ENCODE data around the gene FAM81A.
"Not testable (repeated sequence)": the region's sequence is repeated elsewhere in the genome, so short reads cannot be mapped to it uniquely, and the experiment has no call there.

FAM81A gene

DNA sequence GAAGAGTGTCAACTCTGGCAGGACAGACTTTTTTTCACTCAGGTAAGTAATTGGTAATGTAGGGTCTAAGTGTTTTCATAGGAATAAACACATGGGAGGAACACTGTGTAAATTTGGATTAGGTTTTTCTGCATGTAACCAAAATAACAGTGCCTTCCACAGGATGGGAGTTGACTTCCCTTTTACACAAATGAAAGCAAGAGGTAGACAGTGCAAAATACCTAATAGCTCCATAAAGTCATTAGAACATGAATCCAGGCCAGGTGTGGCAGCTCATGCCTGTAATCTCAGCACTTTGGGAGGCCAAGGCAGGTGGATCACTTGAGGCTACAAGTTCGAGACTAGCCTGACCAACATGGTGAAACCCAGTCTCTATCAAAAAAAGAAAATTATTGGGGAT lies 39.8 kb upstream of the FAM81A start:
- H3K4me3 ChIP-seq (replicated peaks; ENCODE audit: insufficient read depth, low read length), result no peak overlapping the region
- H3K27me3 ChIP-seq (ENCODE audit: insufficient read depth, poor library complexity, severe bottlenecking), result no peaks in the 10 kb centered on the region
- TF ChIP-seq SPI1 (IDR thresholded peaks at IDR 0.05; ENCODE audit: borderline replicate concordance, low read depth) (no peak), GABPA (IDR thresholded peaks at IDR 0.05; ENCODE audit: low read depth) (no peak), POLR2AphosphoS5 (IDR thresholded peaks at IDR 0.05; ENCODE audit: low read depth) (no peak)
- TF ChIP-seq, protein P1, sequence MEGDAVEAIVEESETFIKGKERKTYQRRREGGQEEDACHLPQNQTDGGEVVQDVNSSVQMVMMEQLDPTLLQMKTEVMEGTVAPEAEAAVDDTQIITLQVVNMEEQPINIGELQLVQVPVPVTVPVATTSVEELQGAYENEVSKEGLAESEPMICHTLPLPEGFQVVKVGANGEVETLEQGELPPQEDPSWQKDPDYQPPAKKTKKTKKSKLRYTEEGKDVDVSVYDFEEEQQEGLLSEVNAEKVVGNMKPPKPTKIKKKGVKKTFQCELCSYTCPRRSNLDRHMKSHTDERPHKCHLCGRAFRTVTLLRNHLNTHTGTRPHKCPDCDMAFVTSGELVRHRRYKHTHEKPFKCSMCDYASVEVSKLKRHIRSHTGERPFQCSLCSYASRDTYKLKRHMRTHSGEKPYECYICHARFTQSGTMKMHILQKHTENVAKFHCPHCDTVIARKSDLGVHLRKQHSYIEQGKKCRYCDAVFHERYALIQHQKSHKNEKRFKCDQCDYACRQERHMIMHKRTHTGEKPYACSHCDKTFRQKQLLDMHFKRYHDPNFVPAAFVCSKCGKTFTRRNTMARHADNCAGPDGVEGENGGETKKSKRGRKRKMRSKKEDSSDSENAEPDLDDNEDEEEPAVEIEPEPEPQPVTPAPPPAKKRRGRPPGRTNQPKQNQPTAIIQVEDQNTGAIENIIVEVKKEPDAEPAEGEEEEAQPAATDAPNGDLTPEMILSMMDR (IDR thresholded peaks at IDR 0.05; ENCODE audit: insufficient read depth, low read length), result no peak
- TF ChIP-seq, protein P2, sequence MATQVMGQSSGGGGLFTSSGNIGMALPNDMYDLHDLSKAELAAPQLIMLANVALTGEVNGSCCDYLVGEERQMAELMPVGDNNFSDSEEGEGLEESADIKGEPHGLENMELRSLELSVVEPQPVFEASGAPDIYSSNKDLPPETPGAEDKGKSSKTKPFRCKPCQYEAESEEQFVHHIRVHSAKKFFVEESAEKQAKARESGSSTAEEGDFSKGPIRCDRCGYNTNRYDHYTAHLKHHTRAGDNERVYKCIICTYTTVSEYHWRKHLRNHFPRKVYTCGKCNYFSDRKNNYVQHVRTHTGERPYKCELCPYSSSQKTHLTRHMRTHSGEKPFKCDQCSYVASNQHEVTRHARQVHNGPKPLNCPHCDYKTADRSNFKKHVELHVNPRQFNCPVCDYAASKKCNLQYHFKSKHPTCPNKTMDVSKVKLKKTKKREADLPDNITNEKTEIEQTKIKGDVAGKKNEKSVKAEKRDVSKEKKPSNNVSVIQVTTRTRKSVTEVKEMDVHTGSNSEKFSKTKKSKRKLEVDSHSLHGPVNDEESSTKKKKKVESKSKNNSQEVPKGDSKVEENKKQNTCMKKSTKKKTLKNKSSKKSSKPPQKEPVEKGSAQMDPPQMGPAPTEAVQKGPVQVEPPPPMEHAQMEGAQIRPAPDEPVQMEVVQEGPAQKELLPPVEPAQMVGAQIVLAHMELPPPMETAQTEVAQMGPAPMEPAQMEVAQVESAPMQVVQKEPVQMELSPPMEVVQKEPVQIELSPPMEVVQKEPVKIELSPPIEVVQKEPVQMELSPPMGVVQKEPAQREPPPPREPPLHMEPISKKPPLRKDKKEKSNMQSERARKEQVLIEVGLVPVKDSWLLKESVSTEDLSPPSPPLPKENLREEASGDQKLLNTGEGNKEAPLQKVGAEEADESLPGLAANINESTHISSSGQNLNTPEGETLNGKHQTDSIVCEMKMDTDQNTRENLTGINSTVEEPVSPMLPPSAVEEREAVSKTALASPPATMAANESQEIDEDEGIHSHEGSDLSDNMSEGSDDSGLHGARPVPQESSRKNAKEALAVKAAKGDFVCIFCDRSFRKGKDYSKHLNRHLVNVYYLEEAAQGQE (IDR thresholded peaks at IDR 0.05; ENCODE audit: insufficient replicate concordance, low read depth), result no peak
- no peak overlapping the region for H3K27ac ChIP-seq (replicated peaks)
- no peak for DNase-seq (ENCODE audit: low read depth in 1 of 2, low spot score in 1 of 2)

DNA sequence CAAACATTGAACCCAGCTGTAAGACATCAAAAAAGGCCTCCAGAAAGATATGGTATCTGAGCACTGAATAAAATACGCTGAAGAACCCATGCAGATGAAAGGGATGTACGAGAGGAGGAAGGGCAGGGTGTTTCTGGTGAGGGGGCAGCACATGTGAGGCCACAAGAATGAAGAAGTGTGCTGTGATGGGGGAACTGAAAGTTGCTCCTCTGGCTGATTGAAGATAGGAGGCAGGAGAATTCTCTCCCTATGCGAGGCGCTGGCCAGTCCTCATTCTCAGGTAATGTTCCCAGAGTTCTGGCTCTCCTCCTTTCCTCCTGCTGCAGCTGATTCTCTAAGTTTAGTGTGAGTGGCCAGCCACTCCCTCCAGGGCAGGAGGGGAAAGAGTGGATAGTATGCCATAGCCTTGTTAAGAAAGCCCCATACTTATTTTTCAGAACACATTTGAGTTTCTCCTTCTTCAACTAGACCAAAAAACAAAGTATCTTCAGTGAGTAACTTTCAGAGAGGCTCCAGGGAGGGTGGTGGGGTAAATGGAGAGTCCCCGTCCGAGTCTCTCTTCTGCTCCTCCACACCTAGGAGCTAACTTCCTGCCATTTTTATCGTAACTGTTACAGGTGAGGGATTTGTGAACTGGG lies 38.4 kb upstream of the FAM81A start:
- DNase-seq (ENCODE audit: low read depth in 1 of 2, low spot score in 1 of 2), result peak; percentile 10 to 45
- H3K27me3 ChIP-seq (ENCODE audit: insufficient read depth, poor library complexity, severe bottlenecking), result no peaks in the 10 kb centered on the region
- no peak overlapping the region for H3K27ac ChIP-seq (replicated peaks)
- H3K4me3 ChIP-seq (replicated peaks; ENCODE audit: insufficient read depth, low read length), result no peak overlapping the region
- TF ChIP-seq, protein P2 (IDR thresholded peaks at IDR 0.05; ENCODE audit: insufficient replicate concordance, low read depth), result no peak
- TF ChIP-seq SPI1 (IDR thresholded peaks at IDR 0.05; ENCODE audit: borderline replicate concordance, low read depth) (peak; percentile 65; the same call in 1 of the 2 replicates), GABPA (IDR thresholded peaks at IDR 0.05; ENCODE audit: low read depth) (no peak)

DNA sequence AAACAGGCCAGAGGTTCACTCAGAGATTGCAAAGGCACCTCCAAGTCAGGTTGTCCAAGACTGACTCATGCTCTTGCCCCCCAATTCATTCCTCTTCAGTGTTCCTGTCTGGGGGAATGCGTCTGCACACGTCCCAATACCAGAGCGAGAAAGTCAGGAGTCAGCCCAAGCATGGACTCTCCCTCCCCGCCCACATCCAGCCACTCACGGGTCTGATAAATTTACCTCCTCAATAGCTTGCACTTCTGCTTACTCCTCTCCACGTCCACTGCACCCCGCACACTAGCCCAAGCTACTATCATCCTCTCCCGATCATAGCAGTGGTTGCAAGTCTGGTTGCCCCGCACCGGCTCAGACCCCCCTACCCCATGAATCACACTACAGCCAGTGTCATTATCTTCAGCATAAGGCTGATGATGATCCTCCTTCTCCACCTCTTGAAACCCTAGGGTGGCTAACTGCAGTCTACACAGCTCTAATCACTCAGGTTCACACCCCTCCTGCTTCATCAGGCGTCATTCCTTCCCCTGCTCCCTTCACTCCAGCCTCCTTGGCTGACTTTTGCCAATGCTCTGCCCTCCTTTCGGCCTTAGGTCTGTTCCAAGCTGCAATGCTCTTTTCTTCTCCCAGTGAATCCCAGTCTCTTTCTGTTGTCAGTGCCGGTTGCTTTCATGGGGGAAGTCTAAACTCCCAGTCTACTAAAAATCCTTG lies 37.7 kb upstream of the FAM81A start:
- TF ChIP-seq, protein P1 (IDR thresholded peaks at IDR 0.05; ENCODE audit: insufficient read depth, low read length), result no peak
- TF ChIP-seq, protein P2 (IDR thresholded peaks at IDR 0.05; ENCODE audit: insufficient replicate concordance, low read depth), result no peak
- TF ChIP-seq SPI1 (IDR thresholded peaks at IDR 0.05; ENCODE audit: borderline replicate concordance, low read depth) (no peak), GABPA (IDR thresholded peaks at IDR 0.05; ENCODE audit: low read depth) (no peak), POLR2AphosphoS5 (IDR thresholded peaks at IDR 0.05; ENCODE audit: low read depth) (no peak)
- no peak for DNase-seq (ENCODE audit: low read depth in 1 of 2, low spot score in 1 of 2)
- Histone ChIP-seq H3K27ac (replicated peaks) (no peak overlapping the region), H3K27me3 (ENCODE audit: insufficient read depth, poor library complexity, severe bottlenecking) (no peaks in the 10 kb centered on the region), H3K4me3 (replicated peaks; ENCODE audit: insufficient read depth, low read length) (no peak overlapping the region)

DNA sequence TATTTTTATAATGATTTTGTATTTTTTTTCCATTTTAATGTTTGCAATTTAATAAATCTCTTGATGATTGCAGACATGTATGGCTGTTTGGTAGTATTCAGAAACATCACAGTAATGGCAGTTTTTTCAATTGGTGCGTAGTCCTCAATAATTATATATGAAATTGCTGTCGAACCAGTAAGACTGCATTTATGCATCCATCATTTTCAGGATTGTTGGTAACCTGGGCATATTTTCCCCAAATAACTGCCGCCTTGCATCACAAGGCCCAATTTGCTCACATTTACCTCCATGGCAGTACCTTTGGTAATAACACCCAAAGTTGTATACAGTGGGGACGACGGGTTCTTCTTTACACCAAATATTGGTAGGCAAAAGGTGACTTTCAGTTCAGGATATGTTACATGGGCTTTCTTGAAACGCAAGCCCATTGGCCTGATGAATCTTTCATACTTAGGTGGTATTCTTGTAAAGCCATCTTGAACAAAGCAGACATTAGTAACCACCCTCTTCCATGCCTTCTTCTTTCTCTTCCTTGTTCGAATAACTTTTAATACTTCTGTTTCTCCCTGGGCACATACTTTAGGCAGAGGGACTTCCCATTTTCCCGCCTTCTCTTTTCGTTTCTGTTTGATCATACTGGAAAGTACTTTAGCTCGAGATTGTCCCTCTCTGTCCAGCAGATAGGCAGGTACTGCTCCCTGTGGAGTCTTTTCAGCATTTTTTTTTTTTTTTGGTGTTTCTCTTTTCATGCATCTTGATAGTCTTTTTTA lies 36.7 kb upstream of the FAM81A start:
- not testable (repeated sequence) for H3K4me3 ChIP-seq (replicated peaks; ENCODE audit: insufficient read depth, low read length); DNase-seq (ENCODE audit: low read depth in 1 of 2, low spot score in 1 of 2); H3K27me3 ChIP-seq (ENCODE audit: insufficient read depth, poor library complexity, severe bottlenecking); H3K27ac ChIP-seq (replicated peaks)

All from HL-60 (cell line).